ENCODE measurements around the gene ERLEC1. TPM values are rescaled to one million over a fixed set of nuclear protein-coding genes. Genes with fewer than 3 reads are reported as not detected.
"Not testable (repeated sequence)": the region's sequence is repeated elsewhere in the genome, so short reads cannot be mapped to it uniquely, and the experiment has no call there.

The ERLEC1 gene
- total RNA-seq, 1 donor from 2014 or later: 50.6 TPM

- Mint-ChIP-seq H3K27ac (ENCODE audit: unreplicated experiment) (no peak overlapping the region), H3K36me3 (ENCODE audit: unreplicated experiment) (peaks cover 23% of the 10 kb centered on the region), H3K4me3 (ENCODE audit: unreplicated experiment) (no peak overlapping the region), H3K4me1 (ENCODE audit: unreplicated experiment) (no peaks in the 10 kb centered on the region), H3K27me3 (ENCODE audit: unreplicated experiment) (no peaks in the 10 kb centered on the region), H3K9me3 (ENCODE audit: unreplicated experiment) (no peaks in the 10 kb centered on the region)
- TF ChIP-seq, protein P1, sequence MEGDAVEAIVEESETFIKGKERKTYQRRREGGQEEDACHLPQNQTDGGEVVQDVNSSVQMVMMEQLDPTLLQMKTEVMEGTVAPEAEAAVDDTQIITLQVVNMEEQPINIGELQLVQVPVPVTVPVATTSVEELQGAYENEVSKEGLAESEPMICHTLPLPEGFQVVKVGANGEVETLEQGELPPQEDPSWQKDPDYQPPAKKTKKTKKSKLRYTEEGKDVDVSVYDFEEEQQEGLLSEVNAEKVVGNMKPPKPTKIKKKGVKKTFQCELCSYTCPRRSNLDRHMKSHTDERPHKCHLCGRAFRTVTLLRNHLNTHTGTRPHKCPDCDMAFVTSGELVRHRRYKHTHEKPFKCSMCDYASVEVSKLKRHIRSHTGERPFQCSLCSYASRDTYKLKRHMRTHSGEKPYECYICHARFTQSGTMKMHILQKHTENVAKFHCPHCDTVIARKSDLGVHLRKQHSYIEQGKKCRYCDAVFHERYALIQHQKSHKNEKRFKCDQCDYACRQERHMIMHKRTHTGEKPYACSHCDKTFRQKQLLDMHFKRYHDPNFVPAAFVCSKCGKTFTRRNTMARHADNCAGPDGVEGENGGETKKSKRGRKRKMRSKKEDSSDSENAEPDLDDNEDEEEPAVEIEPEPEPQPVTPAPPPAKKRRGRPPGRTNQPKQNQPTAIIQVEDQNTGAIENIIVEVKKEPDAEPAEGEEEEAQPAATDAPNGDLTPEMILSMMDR (IDR thresholded peaks at IDR 0.05): no peak
- DNase-seq (ENCODE audit: extremely low spot score, unreplicated experiment): no peak
Observed at GRCh38 chr2:53755121-53755520, 31.7 kb upstream of the ERLEC1 start.

GRCh38 chr2:53756644-53757043 lies 30.2 kb upstream of the ERLEC1 start:
- H3K4me1 Mint-ChIP-seq (ENCODE audit: unreplicated experiment): no peaks in the 10 kb centered on the region
- TF ChIP-seq, protein P1 (IDR thresholded peaks at IDR 0.05): no peak
- no peak overlapping the region for H3K4me3 Mint-ChIP-seq (ENCODE audit: unreplicated experiment)
- H3K36me3 Mint-ChIP-seq (ENCODE audit: unreplicated experiment): peaks cover 26% of the 10 kb centered on the region
- no peaks in the 10 kb centered on the region for H3K27me3 Mint-ChIP-seq (ENCODE audit: unreplicated experiment)
- no peak for DNase-seq (ENCODE audit: extremely low spot score, unreplicated experiment)
- H3K27ac Mint-ChIP-seq (ENCODE audit: unreplicated experiment): no peak overlapping the region
- H3K9me3 Mint-ChIP-seq (ENCODE audit: unreplicated experiment): no peaks in the 10 kb centered on the region

GRCh38 chr2:53757206-53757605 lies 29.6 kb upstream of the ERLEC1 start:
- H3K36me3 Mint-ChIP-seq (ENCODE audit: unreplicated experiment): peaks cover 26% of the 10 kb centered on the region
- H3K27ac Mint-ChIP-seq (ENCODE audit: unreplicated experiment); H3K4me3 Mint-ChIP-seq (ENCODE audit: unreplicated experiment); DNase-seq (ENCODE audit: extremely low spot score, unreplicated experiment); H3K27me3 Mint-ChIP-seq (ENCODE audit: unreplicated experiment); H3K9me3 Mint-ChIP-seq (ENCODE audit: unreplicated experiment); H3K4me1 Mint-ChIP-seq (ENCODE audit: unreplicated experiment): not testable (repeated sequence)

- Mint-ChIP-seq H3K4me1 (ENCODE audit: unreplicated experiment) (peaks cover 10% of the 10 kb centered on the region), H3K9me3 (ENCODE audit: unreplicated experiment) (no peaks in the 10 kb centered on the region), H3K27me3 (ENCODE audit: unreplicated experiment) (no peaks in the 10 kb centered on the region), H3K27ac (ENCODE audit: unreplicated experiment) (no peak overlapping the region), H3K4me3 (ENCODE audit: unreplicated experiment) (no peak overlapping the region), H3K36me3 (ENCODE audit: unreplicated experiment) (peaks cover 17% of the 10 kb centered on the region)
- TF ChIP-seq, protein P1 (IDR thresholded peaks at IDR 0.05): no peak
- no peak for DNase-seq (ENCODE audit: extremely low spot score, unreplicated experiment)
Observed at GRCh38 chr2:53765767-53766166, 21.1 kb upstream of the ERLEC1 start.

DNA sequence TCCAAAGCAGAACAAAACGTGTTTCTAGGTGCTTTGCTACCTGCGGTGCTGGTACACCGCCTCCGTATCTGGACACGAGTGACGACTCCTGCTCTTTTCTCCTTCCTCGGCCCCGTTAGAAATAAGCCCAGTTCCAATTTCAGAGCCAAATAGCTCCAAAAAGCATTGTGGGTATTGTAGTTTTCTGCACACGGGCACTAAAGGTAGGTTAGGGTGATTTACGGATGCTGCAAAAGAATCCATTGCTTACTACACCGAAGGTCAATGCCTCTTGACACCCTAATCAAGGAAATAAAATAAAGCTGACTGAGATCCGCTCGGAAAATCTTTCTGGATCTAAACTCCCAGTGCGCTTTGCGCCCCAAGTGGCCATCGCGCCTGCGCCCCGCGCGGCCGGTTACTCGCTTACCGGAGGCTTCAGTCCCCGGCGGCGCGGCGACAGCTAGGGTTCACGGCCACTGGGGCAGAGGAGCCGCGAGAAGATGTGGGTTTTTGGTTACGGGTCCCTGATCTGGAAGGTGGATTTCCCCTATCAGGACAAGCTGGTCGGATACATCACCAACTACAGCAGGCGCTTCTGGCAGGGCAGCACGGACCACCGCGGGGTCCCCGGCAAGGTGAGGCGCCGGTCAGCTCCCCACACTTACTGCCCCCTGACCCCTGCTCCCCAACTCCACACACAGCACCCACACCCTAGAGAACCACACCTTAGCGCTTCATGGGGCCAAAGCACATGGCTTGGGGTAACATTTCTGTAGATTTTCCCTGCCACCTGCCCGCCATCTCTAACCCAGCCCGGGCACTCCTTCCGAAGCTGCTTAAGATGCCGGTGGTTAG lies 19.2 kb upstream of the ERLEC1 start, which contains the start of gene CHAC2:
Gene CHAC2, plus strand, starts transcription at position 400 of the 837 bp plus-strand sequence. Its CDS starts 83 bp downstream, at position 483.
- peak; percentile 93 for DNase-seq (ENCODE audit: extremely low spot score, unreplicated experiment)
- Mint-ChIP-seq H3K27ac (ENCODE audit: unreplicated experiment) (peak within 1 kb of the TSS; percentile 70), H3K36me3 (ENCODE audit: unreplicated experiment) (peaks cover 13% of the 10 kb centered on the region), H3K4me3 (ENCODE audit: unreplicated experiment) (peak within 1 kb of the TSS; percentile 82), H3K9me3 (ENCODE audit: unreplicated experiment) (no peaks in the 10 kb centered on the region), H3K4me1 (ENCODE audit: unreplicated experiment) (peaks cover 10% of the 10 kb centered on the region), H3K27me3 (ENCODE audit: unreplicated experiment) (no peaks in the 10 kb centered on the region)
- TF ChIP-seq, protein P1 (IDR thresholded peaks at IDR 0.05): peak; percentile 43

Measured in osteocyte (in vitro differentiated cells).